ENCODE measurements around the gene RANBP17.
"Not testable (repeated sequence)": the region's sequence is repeated elsewhere in the genome, so short reads cannot be mapped to it uniquely, and the experiment has no call there.

RANBP17 gene

DNA sequence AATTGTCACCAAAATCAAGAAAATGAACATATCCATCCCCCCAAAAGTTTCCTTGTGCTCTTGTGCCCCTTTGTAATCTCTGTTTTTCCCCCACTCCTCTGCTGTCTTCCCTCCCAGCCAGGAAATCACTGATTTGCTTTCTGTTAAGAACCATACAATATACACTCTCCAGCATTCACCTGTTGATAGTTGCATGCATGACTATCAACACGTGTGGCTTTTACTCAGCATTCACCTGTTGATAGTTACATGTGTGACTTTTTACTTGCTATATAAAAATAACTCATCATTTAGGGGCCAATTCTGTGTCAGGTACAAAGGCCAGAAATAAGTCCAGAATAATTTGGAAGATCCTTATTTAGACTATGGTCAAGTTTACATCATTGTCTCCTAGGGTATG lies 6.0 kb downstream of the RANBP17 start:
- no peak for DNase-seq (ENCODE audit: low spot score)

DNA sequence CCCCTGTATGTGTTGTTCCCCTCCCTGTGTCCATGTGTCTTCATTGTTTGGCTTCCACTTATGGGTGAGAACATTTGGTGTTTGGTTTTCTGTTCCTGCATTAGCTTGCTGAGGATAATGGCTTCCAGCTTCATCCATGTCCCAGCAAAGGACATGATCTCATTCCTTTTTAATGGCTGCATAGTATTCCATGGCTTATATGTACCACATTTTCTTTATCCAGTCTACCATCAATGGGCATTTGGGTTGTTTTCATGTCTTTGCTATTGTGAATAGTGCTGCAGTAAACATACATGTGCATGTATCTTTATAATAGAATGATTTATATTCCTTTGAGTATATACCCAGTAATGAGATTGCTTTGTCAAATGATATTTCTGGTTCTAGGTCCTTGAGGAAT lies 8.6 kb downstream of the RANBP17 start:
- DNase-seq (ENCODE audit: low spot score): not testable (repeated sequence)

DNA sequence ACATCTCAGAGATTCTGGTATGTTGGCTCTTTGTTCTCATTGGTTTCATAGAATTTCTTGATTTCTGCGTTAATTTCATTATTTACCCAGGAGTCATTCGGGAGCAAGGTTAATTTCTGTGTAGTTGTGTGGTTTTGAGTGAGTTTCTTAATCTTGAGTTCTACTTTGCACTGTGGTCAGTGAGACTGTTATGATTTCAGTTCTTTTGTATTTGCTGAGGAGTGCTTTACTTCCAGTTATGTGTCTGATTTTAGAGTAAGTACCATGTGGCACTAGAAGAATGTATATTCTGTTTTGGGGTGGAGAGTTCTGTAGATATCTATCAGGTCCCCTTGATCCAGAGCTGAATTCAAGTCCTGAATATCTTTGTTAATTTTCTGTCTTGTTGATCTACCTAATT lies 12.2 kb downstream of the RANBP17 start:
- DNase-seq (ENCODE audit: low spot score): no peak

DNA sequence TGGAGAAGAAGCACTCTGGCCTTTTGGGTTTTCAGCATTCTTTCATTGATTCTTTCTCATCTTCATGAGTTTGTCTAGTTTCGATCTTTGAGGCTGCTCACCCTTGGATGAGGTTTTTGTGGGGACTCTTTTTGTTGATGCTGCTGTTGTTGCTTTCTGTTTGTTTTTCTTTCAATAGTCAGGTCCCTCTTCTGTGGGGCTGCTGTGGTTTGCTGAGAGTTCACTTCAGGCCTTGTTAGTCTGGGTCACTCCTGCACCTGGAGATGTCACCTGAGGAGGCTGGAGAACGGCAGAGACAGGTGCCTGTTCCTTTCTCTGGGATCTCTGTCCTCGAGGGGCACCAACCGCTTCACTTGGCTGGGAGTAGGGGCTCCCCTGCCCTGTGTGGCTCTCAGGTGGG lies 14.0 kb downstream of the RANBP17 start:
- DNase-seq (ENCODE audit: low spot score): no peak

DNA sequence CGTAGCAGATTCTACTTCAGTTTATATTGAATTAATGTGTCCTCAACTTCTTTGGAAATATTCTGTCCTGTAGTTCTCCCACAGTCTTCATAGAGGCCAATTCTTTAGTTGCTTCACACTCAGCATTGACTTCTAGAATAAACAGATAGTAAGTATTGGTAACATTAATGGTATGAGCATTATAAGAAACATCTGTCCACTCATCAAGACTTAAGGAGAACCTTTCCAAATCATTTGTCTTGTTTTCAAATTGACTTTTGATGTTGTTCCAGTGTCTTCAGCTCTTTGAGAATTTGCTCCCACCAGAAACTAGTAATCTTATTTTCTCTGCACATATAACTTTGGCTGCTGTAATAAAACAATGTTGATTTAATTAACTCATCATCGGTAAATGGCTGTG lies 18.3 kb downstream of the RANBP17 start:
- no peak for DNase-seq (ENCODE audit: low spot score)

DNA sequence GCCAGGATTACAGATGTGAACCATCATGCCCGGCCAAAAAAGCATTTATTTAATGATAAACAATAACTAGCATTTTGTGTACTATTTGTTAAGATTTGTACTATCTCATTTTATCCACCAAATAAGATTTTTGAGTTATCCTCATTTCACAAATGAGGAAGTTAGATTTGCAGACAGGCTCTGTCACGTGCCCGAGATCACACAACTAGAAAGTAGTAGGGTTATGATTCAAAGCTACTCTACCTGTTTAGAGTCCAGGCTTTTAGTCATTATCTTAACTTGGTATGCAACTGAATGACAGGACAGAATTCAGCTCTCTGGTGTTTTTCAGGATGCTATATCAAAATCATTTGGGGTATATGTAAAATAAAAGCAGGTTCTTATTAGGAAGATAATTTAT lies 20.5 kb downstream of the RANBP17 start:
- no peak for DNase-seq (ENCODE audit: low spot score)

DNA sequence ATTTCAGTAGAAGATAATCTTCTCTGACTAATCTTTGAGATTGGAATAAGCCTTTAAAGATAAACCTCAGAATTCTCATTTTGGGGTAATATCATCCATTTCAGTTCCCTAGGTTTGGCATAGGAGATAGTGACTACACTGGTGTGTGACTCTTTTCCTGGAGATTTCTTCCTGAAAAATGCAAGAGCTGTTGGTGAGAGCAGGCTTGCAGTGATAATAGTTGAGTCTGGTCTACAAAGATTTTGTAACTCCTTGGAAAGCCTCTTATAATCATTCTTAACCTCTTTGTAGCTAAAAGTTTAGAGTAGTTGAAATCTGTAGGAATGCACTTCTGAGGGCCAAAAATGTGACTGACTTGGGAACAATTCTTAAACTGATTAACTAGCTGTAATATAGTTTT lies 23.4 kb downstream of the RANBP17 start:
- DNase-seq (ENCODE audit: low spot score): no peak

DNA sequence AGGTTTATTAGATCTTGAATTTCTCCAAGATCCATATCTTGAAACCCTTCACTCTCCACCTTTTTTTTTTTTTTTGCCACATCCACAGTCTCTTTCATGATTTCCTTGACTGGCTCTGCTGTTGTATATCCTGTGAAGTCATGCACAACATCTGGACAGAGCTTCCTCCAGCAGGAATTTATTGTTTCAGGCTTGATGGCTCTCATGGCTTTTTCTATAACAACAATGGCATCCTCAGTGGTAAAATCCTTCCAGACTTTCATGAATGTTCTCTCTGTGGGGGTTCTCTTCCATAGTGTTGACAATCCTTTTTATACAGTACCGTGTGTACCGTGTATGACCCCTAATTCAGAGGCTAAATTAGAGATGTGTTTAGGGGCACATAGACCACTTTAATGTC lies 24.0 kb downstream of the RANBP17 start:
- no peak for DNase-seq (ENCODE audit: low spot score)

DNA sequence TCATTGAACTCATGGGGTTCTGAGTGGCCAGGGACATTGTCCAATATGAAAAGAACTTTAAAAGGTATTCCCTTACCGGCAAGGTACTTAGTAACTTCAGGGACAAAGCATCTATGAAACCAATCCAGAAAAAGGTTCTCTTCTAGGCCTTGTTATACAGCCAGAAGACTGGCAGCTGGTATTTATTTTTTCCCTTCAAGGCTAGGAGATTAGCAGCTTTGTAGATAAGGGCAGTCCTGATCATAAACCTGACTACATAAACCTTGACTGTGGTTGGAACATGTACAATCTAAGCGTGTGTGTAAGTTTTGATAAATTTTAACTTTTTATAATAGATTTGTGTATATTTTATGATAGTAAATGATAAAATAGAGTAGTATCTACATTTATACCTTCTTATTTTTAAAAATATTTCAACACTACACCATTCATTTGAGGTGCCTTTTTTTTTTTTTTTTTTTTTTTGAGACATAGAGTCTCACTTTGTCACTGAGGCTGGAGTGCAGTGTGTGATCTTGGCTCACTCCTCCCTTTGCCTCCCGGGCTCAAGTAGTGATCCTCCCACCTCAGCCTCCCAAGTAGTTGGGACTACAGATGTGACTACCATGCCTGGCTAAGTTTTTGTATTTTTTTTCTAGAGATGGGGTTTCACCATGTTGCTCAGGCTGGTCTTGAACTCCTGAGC lies 24.5 kb downstream of the RANBP17 start:
- no peak for DNase-seq (ENCODE audit: low spot score)

DNA sequence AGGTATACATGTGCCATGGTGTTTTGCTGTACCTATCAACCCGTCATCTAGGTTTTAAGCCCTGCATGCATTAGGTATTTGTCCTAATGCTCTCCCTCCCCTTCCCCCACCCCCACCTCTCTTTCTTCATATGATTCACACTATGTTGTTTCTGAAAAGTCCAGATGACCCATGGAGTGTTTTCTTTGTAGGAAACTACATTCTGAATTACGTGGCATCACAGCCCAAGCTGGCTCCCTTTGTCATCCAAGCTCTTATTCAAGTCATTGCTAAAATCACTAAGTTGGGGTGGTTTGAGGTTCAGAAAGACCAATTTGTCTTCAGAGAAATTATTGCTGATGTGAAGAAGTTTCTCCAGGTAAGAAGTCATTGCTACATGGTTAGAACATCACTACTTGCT lies 30.4 kb downstream of the RANBP17 start:
- no peak for DNase-seq (ENCODE audit: low spot score)

DNA sequence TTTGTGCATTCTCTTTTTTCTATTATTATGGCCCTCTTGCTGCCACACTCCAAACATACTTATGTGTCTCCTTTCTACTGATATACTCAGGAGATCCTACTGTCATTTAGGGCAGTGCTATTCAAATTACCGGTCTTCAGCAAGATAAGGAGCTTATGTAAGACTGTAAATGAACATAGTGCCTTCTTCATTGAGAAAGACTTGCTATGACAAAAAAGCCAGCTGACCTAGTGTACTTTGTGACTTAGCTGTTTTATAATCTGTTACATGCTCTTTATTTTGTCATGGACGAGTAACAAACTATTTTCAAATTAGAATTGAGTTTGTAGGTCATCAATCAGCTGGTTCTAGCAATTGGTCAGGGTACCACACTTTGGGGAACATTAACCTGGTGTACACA lies 32.8 kb downstream of the RANBP17 start:
- DNase-seq (ENCODE audit: low spot score): no peak

DNA sequence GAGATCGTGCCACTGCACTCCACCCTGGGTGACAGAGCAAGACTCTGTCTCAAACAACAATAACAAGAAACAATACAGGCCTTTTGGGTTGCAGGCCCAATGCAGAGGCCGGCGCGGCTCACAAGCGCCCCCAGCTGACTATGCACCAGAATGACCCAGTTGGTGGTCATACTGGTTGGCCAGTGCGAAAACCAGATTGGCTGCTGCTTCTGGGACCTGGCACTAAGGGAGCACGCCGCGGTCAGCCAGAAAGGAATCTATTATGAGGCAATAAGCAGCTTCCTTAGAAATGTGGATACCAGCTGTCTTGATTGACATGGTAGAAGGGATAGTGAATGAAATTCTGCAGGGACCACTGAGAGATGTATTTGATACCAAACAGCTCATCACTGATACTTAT lies 35.0 kb downstream of the RANBP17 start:
- no peak for DNase-seq (ENCODE audit: low spot score)

DNA sequence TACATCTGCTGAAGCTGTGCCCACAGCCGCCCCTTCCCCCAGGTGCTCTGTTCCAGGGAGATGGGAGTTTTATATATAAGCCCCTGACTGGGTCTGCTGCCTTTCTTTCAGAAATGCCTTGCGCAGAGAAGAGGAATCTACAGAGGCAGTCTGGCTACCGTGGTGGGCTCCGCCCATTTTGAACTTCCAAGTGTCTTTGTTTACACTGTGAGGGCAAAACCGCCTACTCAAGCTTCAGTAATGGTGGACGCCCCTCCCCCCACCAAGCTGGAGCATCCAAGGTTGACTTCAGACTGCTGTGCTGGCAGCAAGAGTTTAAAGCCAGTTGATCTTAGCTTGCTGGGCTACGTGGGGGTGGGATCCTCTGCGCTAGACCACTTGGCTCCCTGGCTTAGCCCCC lies 41.3 kb downstream of the RANBP17 start:
- no peak for DNase-seq (ENCODE audit: low spot score)

DNA sequence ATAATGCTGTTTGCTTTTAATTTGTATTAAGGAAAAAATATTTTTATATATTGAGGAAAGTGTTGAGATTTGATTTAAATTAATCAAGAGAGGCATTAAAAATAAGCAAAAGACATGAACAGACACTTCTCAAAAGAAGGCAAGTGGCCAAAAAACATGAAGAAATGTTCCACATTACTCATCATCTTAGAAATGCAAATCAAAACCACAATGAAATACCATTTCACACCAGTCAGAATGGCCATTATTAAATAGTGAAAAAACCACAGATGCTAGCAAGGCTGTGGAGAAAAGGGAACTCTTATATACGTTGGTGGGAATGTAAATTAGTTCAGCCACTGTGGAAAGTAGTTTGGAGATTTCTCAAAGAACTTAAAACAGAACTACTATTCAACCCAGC lies 45.9 kb downstream of the RANBP17 start:
- DNase-seq (ENCODE audit: low spot score): no peak

DNA sequence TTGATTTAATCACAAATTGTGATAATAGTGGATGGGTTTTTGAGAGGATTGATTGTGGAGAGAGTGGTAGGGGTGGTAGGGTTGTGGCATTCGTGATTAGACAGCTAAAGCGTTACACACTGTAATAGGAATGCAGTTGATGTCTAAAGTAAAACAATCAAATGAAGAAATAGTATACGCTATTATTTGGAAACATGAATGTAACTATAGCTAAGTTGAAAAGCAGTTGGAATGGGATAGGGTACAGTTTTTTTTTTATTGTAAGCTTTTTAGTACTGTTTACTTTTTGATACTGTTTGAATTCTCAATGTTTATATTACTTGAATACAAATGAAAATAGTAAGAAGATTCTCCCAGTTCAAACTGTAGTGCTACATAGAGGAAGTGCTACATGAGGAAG lies 51.8 kb downstream of the RANBP17 start:
- DNase-seq (ENCODE audit: low spot score): no peak

DNA sequence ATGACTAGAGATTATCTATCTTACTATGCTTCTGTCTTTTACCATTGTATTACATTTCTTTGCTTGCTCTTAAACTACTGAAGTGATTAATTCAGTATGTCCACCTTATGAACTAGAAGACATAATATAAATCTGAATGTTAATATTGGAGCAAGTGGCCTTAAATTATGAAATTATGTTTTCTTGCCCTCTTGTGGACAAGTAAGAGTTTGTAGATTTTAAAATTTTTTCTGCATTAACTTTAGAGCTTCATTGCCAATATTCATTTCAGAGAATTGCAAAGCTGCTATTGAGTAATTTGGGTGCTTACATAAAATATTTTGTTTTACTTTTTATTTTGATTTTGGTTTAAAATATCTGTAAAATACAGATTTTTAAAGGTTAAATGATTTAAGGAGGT lies 55.3 kb downstream of the RANBP17 start:
- DNase-seq (ENCODE audit: low spot score): no peak

DNA sequence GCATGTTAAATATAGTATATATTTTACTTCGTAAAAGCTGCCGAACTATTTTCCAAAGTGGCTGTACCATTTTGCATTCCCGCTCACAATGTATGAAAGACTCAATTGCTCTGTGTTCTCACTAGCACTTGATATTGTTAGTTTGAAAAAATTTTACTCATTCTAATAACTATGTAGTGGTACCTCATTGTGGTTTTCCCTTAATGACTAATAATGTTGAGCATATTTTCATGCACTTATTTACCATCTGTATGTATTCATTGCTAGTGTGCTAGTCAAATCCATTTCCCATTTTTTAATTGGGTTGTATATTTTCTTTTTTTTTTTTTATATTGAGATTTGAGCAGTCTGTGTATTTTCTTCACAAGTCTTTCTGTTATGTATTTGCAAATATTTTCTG lies 58.4 kb downstream of the RANBP17 start:
- no peak for DNase-seq (ENCODE audit: low spot score)

DNA sequence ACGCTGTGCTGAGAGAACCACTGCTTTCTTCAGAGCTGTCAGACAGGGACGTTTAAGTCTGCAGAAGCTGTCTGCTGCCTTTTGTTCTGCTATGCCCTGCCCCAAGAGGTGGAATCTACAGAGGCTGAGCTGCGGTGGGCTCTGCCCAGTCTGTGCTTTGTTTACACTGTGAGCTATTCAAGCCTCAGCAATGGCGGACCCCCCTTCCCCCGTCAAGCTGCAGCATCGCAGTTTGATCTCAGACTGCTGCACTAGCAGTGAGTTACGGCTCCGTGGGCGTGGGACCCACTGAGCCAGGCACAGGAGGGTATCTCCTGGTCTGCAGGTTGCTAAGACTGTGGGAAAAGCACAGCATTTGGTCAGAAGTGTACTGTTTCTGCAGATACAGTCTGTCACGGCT lies 60.5 kb downstream of the RANBP17 start:
- not testable (repeated sequence) for DNase-seq (ENCODE audit: low spot score)

DNA sequence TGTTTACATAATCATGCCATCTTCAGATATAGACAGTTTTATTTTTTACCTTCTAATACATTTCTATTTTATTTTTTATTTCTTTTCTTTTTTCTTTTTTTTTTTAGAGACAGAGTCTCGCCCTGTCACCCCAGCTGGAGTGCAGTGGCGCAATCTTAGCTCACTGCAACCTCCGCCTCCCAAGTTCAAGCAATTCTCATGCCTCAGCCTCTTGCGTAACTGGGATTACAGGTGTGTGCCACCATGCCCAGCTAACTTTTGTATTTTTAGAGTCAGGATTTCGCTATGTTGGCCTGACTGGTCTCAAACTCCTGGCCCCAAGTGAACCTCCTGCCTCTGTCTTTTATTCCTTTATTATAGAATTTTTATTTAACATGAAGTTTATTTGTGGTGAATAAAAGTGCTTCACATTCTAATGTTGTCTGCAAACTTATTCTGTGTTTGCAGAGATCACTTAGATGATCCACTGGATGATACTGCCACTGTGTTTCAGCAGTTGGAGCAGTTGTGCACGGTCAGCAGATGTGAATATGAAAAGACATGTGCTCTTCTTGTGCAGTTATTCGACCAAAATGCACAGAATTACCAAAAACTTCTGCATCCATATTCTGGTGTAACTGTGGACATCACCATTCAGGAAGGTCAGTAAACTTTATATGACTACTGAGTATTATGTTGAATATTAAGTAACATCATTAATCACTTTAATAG lies 62.2 kb downstream of the RANBP17 start:
- DNase-seq (ENCODE audit: low spot score): no peak

DNA sequence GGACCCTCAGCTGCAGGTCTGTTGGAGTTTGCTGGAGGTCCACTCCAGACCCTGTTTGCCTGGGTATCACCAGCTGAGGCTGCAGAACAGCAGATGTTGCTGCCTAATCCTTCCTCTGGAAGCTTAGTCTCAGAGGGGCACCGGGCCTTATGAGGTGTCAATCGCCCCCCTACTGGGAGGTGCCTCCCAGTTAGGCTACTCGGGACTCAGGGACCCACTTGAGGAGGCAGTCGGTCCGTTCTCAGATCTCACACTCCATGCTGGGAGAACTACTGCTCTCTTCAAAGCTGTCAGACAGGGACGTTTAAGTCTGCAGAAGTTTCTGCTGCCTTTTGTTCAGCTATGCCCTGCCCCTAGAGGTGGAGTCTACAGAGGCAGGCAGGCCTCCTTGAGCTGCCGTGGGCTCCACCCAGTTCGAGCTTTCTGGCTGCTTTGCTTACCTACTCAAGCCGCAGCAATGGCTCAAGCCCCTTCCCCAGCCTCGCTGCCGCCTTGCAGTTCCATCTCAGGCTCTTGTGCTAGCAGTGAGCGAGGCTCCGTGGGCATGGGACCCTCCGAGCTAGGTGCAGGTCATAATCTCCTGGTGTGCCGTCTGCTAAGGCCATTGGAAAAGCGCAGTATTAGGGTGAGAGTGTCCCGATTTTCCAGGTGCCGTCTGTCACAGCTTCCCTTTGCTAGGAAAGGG lies 73.9 kb downstream of the RANBP17 start:
- not testable (repeated sequence) for DNase-seq (ENCODE audit: low spot score)

DNA sequence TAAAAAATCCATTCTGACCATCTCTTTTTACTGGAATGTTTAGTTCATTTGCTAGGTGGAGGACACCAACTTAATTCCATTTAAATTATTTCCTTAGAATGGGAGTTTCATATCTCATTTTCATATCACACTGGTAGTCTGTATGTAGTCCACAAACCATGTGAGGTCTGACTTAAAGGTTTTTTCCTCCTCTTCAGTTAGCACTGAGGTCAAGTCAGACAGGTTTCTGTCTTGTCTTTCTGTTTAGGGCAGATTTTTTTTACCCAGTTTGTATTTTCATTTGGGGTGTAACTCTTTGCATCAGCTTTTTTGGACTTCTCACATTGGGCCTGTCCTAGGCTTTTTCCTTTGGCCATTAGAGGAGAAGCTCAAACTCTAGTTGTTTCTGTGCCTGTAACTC lies 75.3 kb downstream of the RANBP17 start:
- no peak for DNase-seq (ENCODE audit: low spot score)

DNA sequence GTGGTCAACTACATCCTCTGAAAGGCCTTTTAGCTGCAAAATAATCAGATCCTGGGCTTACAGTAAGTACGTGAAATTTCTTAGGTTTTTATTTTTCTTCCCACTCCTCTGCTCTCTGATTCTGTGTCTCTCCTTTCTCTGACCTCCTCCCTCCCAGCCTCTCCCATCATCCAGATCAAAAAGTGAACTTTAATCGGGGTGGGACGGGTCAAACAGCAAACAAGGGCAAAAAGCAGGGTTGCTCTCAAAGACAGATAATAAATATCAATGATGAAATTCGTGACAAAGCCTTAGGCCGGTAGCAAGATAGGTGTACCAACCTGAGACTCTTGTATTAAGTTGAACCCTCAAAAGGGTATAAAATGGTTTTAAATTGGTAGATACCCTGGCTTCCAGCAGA lies 76.1 kb downstream of the RANBP17 start:
- no peak for DNase-seq (ENCODE audit: low spot score)

DNA sequence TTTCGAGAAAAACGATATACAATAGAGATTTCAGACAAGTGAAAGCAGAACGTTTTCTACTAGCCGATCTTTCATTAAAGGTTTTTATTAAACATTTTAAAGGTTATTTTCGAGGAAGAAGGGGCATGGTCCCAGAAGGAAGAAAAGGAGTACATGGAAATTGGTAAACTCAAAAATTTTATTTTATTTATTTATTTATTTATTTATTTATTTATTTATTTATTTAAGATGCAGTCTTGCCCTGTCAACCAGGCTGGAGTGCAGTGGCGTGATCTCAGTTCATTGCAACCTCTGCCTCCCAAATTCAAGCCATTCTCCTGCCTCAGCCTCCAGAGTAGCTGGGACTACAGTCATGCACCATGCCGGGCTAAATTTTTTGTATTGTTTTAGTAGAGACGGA lies 77.4 kb downstream of the RANBP17 start:
- no peak for DNase-seq (ENCODE audit: low spot score)

Measured in left forelimb (tissue), 1 donor.